GM18867 (cell line): ENCODE results near the gene INPP5D.
"Not testable (repeated sequence)": the region's sequence is repeated elsewhere in the genome, so short reads cannot be mapped to it uniquely, and the experiment has no call there.

ENCODE experiments used
- ATAC-seq: cut with Tn5 transposase; IDR thresholded peaks from one replicate; pipeline ENCODE4 v1.9.1; 2021; ENCODE audit warnings: mild to moderate bottlenecking, moderate library complexity; ENCODE audit not compliant: unreplicated experiment

INPP5D gene

DNA sequence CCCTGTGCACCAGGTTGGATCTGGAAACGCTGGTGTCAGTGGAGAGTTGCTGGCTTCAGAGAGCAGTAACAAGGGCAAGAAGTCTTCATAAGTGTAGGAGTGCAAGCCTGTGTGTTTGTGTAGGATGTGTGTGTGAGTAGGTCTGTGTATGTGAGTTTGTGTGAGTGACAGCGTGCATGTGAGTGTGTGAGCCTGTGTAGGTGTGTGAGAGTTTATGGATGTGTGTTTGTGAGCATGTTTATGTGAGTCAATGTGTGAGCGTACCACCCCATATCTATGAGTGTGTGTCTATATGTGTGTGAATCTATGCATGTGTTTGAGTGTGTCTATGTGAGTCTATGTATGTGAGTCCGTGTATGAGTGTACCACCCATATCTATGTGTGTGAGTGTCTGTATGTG lies 104.8 kb downstream of the INPP5D start:
- ATAC-seq: no peak

DNA sequence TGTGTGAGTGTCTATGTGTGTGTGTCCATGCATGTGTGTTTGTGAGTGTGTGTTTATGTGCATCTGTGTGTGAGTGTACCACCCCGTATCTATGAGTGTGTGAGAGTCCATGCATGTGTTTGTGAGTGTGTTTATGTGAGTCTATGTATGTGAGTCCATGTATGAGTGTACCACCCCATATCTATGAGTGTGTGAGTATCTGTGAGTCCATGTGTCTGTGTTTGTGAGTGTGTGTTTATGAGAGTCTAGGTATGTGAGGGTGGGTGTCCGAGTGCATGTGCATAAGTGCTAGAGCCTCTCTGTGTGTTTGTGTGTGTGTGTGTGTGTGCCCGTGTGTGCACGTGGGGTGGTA lies 105.4 kb downstream of the INPP5D start:
- ATAC-seq: no peak

- ATAC-seq: no peak
These were observed 105.9 kb downstream of the INPP5D start for GRCh38 chr2:233165895-233166661.

GRCh38 chr2:233168445-233168844 lies 108.3 kb downstream of the INPP5D start:
- ATAC-seq: no peak

DNA sequence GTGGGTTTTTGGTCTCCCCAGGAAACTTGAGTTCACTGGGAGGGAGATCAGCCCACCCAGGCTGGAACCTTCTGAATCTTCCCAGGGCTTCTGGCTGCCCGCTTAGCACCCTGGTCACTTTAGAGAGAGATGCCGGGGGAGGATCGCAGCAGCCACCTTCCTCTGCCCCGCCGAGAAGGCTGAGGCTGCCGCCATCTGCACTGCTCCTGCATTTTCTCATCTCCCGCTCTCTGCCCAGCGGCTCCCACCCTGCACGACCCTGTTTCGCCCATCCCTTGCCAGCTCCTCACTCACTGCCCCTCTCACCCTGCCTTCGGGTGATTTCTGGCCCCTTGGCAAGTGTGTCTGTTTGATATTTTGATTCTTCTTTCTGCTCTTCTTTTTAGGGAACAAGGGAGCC lies 108.8 kb downstream of the INPP5D start:
- no peak for ATAC-seq

DNA sequence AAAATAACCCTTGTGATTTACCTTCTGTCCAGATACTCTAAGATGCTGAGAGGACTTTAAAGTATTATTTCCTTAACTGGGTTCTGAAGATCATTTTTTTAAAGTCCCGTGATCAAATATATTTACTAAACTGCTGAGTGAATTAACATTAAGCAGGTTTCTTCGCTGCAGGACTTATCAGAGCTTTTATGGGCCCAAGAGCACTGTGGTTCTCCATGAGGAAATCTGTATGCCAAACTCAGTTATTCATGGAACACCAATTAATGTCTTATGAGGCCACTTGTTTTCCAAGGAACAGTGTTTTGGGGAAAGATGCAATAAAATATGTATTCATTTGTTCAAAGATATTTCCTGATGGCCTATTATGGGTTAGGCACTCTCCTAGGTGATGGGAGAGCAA lies 111.2 kb downstream of the INPP5D start:
- no peak for ATAC-seq

DNA sequence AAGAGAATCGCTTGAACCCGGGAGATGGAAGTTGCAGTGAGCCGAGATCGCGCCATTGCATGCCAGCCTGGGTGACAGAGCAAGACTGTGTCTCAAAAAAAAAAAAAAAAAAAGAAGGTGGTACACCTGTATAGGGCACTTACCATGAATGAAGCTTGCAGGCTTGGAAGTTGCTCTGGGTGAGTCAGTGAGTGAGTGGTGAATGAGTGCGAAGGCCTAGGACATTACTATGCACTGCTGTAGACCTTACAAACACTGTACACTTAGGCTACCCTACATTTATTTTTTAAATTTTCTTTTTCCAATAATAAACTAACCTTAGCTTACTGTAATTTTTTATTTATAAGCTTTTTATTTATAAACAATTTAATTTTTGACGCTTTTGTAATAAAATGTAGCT lies 113.0 kb downstream of the INPP5D start:
- ATAC-seq: no peak

DNA sequence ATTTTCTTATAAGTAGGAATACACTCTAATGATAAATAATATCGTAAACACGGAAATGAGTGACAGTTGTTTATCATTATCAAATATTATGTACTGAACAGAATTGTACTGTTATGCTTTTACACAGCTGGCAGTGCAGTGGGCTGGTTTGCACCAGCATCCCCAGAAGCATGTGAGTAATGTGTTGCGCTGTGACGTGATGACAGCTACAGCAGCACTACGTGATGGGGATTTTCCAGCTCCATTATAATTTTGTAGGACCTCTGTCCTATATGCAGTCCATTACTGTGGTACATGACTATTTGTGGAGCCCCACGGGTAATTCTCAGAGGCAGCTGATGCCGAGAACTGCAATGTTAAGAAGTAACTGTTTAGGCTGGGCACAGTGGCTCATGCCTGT lies 114.0 kb downstream of the INPP5D start:
- no peak for ATAC-seq

- no peak for ATAC-seq
These were observed 119.1 kb downstream of the INPP5D start for GRCh38 chr2:233178994-233179847.

- no peak for ATAC-seq
These were observed 119.8 kb downstream of the INPP5D start for GRCh38 chr2:233179848-233180366.

- no peak for ATAC-seq
These were observed 123.8 kb downstream of the INPP5D start for GRCh38 chr2:233183869-233184418.

GRCh38 chr2:233184669-233185068 lies 124.5 kb downstream of the INPP5D start:
- ATAC-seq: no peak

GRCh38 chr2:233185330-233185729 lies 125.2 kb downstream of the INPP5D start:
- no peak for ATAC-seq

DNA sequence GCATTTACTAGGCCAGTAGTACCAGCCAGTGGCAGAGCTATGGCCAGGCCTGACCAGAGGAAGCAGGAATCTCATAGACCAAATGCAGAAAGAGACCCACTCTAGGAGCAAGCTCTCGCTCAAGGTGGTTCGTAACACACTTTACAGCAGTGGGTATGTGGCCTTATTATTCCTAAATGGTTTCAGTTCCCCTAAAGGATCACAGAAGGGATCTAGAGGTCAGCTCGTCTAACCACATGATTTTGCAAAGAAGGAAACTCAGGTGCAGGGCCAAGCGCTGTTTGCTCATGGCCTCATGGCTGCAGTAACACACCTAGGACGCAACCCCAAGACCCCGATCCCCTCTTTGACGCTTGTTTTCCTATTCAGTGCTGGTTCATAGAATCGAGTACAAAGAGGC lies 125.8 kb downstream of the INPP5D start:
- ATAC-seq: no peak

GRCh38 chr2:233186851-233187250 lies 126.7 kb downstream of the INPP5D start:
- no peak for ATAC-seq

DNA sequence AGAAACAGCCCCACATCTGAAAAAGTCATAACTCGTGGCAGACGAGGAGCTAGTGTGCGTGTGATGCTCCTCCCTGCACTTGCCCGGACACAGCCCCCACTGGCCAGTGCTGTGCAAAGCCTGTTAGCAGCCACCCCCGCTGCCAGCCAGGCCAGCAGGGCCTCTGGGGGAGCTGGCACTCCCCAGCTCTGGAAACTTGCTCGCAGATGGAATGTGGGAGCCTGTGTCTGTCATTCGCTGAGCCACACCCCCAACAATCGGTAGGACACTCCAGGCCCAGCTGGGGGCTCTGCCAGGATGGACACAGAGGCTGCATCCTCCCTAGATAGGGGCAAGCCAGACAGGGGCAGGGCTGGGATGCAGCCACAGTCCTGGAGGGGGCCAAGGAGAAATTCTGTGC lies 128.9 kb downstream of the INPP5D start:
- ATAC-seq: no peak

GRCh38 chr2:233191016-233191415 lies 130.9 kb downstream of the INPP5D start:
- ATAC-seq: not testable (repeated sequence)

- ATAC-seq: no peak
These were observed 133.6 kb downstream of the INPP5D start for GRCh38 chr2:233193738-233194137.

- ATAC-seq: no peak
These were observed 134.9 kb downstream of the INPP5D start for GRCh38 chr2:233195027-233195426.

- no peak for ATAC-seq
These were observed 136.9 kb downstream of the INPP5D start for GRCh38 chr2:233197022-233197421.

GRCh38 chr2:233198026-233198425 lies 137.9 kb downstream of the INPP5D start:
- no peak for ATAC-seq

DNA sequence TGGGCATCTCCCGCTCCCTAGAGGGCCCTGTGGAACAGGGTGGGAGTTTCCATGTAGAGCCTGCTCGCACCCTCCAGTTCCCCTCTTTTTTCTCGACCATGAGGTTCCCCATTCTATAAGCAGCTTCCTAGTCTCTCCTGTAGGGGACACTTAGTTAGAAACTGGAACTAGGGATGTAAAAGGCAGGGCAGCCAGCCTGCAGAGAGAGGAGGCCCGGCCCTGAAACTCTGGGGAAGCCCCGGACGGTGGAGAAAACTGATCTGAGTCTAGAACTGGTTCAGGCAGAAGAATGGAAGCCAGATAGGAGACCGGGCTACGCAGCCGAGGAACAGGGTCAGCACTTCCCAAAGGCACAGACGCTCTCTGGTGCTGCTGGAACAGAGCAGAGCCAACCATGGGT lies 139.7 kb downstream of the INPP5D start:
- no peak for ATAC-seq
